ENCODE results near the gene PDE3B.
"Not testable (repeated sequence)": the region's sequence is repeated elsewhere in the genome, so short reads cannot be mapped to it uniquely, and the experiment has no call there.

The PDE3B gene

DNA sequence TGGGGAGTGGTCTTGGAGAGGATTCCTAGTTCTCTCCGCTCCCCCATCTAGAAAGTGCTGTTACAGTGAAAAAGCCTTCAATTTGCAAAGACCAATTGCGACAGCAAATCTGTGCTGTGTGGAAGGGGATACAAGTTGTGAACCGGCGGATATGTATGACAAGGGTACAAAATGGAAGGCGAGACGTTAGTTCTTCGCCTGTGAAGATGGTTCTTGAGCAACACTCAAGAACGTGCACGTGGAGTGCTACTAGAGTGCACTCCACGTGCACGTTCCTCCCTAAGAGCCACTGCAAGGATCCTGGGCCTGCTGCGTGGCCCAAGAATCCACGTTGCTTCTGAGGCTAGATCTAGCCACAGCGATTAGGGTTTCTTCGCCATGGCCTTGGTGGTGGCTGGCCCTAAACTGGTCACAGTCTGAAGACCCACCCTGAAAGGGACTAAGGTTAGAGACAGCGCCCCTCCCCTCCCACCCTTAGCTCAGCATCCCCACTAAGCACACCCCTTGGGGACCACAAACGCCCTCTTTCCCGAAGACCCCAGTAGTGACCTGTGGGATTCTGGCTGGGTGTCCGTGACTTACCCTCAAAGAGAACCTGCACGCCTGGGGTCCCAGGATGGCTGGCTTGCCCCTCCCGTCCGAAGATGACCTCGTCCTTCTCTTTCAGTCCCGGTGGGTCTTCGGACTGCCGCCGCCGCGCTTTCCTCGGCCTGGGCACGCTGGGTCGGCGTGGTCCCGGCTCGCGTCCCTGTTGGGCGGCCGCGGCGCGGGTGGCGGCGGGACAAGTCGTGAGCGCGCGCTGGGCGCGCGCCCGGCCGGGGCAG is 519 bp upstream of the PDE3B start:
- no peak for DNase-seq

DNA sequence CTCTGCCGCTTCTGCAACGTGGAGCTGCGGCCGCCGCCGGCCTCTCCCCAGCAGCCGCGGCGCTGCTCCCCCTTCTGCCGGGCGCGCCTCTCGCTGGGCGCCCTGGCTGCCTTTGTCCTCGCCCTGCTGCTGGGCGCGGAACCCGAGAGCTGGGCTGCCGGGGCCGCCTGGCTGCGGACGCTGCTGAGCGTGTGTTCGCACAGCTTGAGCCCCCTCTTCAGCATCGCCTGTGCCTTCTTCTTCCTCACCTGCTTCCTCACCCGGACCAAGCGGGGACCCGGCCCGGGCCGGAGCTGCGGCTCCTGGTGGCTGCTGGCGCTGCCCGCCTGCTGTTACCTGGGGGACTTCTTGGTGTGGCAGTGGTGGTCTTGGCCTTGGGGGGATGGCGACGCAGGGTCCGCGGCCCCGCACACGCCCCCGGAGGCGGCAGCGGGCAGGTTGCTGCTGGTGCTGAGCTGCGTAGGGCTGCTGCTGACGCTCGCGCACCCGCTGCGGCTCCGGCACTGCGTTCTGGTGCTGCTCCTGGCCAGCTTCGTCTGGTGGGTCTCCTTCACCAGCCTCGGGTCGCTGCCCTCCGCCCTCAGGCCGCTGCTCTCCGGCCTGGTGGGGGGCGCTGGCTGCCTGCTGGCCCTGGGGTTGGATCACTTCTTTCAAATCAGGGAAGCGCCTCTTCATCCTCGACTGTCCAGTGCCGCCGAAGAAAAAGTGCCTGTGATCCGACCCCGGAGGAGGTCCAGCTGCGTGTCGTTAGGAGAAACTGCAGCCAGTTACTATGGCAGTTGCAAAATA is 816 bp downstream of the PDE3B start:
- peak; percentile 45 for DNase-seq

DNA sequence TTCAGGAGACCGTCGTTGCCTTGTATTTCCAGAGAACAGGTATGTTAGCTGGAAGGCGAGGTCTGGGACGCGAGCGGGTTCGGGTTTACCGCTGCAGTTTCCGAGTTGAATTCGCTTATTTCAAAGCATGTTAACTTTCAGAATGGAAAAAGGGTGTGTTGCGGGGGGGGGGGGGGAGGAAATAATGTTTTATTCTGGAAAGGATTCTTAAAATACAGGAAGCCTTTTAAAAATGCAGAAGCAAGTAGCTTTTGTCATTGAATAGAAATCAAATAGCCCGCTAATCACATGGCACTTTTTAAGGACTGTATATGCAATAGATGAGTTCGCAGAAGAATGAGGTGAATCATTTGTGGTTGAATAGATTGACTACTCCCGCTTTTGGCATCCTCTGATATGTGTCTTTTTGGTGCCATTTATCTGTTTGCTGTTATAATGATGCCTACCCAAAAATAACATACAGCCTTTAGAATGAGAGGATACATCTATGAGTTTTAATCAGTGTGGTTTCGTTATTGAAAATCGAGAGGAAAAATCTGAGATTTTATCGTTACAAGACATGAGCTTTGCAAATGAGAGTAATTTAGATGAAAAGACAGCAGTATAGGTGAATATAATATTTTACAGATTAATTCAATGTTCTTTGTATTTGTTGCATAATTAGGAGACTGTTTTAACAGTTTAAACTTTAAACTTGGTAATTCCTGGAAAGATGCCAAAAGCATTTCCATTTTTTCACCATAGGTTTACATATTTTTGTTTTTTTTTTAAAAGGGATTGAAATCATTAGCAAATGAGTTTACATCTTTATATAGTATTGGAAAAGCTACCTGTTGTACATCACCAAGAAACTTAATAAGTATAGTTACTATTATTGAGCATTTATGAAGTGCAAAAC is 1.7 kb downstream of the PDE3B start:
- DNase-seq, result peak; percentile 23

- no peak for DNase-seq
Observed at GRCh38 chr11:14645985-14646900, 2.6 kb downstream of the PDE3B start.

- DNase-seq, result no peak
Observed at GRCh38 chr11:14650064-14650463, 6.5 kb downstream of the PDE3B start.

DNA sequence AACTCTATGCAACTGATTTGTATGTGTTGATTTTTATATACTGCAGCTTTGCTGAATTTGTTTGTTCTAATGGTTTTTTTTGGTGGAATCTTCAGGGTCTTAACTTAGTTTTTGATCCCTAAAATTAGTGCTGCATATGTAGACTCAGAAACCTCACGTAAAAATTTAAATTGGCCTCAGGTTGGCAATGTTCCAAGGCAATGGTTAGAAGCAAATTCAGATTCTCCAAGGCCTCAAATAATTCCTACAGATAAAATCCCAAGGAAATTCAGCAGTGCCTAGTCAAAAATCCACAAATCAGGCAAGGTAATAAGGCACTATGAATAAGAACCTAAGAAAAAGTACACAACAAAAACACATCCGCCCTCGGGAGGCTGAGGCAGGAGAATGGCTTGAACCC is 9.5 kb downstream of the PDE3B start:
- no peak for DNase-seq

DNA sequence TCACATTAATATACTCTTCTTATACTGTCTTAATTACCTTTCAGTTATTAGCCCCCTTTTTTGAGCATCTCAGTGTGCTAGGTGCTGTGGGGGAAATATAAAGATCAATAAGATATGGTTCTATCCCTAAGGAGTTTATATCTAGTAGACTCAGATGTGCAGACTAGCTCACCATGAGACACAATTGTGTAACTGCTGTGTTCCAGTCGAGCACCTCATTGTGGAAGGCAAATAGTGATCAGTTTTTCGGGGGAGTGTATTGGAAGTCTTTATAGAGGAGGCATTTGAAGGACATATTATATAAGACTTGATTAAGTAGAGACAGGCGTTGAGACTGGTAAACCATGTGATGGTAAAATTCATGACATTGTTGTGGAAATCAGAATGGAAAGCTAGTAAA is 11.8 kb downstream of the PDE3B start:
- no peak for DNase-seq

DNA sequence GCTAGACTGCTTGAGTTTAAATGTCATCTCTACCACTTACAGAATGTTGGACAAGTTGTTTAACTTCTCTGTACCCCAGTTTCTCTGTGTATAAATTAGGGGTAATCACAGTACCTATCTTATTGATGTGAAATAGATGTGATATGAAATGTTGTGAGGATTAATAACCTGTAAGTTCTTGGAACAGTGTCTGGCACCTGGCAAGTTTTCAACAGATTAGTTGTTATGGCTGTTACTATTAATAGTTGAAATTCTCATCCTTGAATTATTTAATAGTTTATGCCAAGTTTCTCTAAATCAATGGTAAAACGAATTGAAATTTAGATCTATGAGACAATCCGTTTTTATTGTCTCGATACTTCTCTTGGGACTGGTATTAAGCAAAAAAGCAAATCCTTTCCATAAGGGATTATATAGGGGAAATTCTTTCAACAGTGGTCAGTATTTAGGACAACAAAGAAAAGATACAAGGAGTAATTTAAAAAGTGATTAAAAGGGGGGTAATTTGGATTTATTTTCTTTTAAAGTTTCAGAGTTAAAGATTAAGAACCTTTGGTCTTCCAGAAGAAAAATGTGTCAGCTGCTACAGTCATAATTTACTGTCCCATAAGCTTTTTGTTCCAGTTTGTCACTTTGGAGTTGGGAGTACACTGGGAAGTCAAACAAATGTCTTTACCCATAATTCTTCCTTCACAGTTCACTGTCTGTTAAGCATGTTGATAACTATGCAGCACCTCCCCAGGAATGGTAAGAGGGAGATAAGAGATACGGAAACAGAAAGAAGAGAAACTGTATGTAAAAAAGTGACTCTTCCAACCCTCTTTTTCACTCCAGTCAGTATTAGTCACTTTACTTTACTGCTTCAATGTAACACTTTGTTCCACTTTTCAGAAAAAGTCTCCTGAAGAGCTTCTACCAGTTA is 13.2 kb downstream of the PDE3B start:
- no peak for DNase-seq

GRCh38 chr11:14657841-14658240 is 14.2 kb downstream of the PDE3B start:
- DNase-seq, result no peak

DNA sequence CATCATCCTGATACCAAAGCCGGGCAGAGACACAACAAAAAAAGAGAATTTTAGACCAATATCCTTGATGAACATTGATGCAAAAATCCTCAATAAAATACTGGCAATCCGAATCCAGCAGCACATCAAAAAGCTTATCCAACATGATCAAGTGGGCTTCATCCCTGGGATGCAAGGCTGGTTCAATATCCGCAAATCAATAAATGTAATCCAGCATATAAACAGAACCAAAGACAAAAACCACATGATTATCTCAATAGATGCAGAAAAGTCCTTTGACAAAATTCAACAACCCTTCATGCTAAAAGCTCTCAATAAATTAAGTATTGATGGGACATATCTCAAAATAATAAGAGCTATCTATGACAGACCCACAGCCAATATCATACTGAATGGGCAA is 21.3 kb downstream of the PDE3B start:
- not testable (repeated sequence) for DNase-seq

- not testable (repeated sequence) for DNase-seq
Observed at GRCh38 chr11:14667329-14667728, 23.7 kb downstream of the PDE3B start.

DNA sequence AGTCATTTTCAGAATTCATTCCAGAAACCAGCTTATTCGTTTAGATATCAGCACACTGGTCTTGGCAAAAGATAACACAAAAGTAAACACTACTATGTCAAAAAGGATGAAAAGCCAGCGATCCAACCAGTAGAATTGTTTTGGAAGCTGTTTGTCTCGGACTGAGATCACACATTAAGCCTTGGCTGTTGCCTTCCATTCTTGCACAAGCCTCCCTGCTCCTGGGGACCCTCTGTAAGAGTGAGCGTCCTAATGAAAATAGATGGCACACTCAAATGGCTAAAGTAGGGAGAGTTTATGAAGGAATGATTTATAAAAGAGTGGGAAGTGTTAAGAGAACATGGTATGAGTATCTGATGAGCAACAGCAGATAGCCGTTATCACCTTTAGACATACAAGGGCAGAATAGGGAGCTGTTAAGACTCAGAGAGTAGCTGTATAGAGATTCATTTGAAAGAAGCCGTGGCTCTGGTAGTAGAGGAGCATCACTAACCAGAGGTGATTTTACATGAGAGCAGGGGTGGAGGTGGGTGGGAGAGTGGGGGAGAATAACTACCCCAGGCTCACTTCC is 25.2 kb downstream of the PDE3B start:
- no peak for DNase-seq

DNA sequence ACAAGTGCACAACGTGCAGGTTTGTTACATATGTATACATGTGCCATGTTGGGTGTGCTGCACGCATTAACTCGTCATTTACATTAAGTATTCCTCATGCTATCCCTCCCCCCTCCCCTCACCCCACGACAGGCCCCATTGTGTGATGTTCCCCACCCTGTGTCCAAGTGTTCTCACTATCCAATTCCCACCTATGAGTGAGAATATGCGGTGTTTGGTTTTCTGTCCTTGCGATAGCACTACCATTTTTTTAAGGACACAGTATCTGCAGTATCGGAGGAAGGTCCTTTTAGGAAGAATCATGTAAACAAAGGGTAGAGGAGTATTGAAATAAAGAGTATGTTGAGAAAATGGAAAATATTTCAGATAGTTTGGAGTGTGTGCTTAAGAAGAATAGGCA is 25.9 kb downstream of the PDE3B start:
- no peak for DNase-seq

DNA sequence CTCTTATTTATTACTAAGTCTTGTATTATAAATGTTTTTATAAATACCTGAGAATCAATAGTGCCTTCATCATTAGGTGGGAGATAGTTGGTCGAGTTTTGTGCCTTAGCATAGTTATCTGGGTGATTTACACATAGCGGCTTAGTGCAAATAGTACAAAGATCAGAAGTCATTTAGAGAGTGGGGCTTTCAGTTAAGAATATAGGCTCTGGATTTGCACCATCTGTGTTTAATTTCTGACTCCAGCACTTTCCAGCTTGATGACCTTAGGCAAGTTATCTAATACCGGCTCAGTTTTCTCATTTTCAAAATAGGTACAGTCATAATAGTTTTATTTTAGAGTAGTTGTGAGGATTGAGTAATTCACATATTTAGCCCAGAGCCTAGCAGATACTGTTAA is 26.4 kb downstream of the PDE3B start:
- DNase-seq, result no peak

DNA sequence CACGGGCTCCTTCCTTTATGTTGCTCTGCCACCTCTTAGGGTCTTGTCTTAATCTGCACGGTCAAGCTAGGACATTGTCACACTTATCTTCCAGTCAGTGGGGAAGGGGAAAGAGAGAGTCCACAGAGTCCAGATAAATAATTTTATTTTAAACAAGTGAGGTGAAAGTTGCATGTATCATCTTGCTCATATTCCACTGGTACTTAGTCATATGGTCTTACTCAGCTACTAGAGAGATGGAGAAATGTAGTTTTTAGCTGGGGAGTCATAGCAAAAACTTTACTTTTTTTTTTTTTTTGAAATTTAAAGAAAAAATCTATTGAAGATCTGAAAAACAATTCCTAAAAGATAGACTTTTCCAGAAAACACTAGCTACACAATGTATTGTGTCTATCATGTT is 29.0 kb downstream of the PDE3B start:
- DNase-seq, result no peak

GRCh38 chr11:14673421-14673820 is 29.8 kb downstream of the PDE3B start:
- DNase-seq, result no peak

- DNase-seq, result no peak
Observed at GRCh38 chr11:14673824-14674405, 30.3 kb downstream of the PDE3B start.

DNA sequence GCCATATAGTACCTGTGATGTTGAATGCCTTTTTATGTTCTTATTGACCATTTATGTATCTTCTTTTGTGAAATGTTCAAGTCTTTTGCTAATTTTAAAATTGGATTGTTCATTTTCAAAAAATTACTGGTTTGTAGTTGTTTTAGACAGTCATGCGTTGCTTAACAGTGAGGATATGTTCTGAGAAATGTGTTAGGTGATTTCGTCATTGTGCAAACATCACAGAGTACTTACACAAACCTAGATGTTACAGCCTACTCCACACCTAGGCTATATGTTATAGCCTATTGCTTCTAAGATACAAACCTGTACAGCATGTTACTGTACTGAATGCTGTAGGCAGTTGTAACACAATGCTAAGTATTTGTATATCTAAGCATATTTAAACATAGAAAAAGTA is 32.5 kb downstream of the PDE3B start:
- no peak for DNase-seq

- DNase-seq, result no peak
Observed at GRCh38 chr11:14677146-14677545, 33.5 kb downstream of the PDE3B start.

- no peak for DNase-seq
Observed at GRCh38 chr11:14678350-14678749, 34.7 kb downstream of the PDE3B start.
